ENCODE data around the gene ABHD16A.

GRCh38 chr6:31719001-31719400 lies 15.9 kb upstream of the ABHD16A start:
- TF ChIP-seq CTCF (IDR thresholded peaks at IDR 0.05): no peak
- TF ChIP-seq POLR2A (IDR thresholded peaks at IDR 0.05): no peak
